GM19193 (cell line): Measurements from ENCODE around the gene SMIM38.

ENCODE experiments used
- POLR2A ChIP-seq: IDR thresholded peaks from 4 replicates; pipeline ENCODE4 v1.6.1; 2011; ENCODE audit not compliant: insufficient read depth, insufficient read length; ENCODE audit errors: extremely low read depth

SMIM38 gene

DNA sequence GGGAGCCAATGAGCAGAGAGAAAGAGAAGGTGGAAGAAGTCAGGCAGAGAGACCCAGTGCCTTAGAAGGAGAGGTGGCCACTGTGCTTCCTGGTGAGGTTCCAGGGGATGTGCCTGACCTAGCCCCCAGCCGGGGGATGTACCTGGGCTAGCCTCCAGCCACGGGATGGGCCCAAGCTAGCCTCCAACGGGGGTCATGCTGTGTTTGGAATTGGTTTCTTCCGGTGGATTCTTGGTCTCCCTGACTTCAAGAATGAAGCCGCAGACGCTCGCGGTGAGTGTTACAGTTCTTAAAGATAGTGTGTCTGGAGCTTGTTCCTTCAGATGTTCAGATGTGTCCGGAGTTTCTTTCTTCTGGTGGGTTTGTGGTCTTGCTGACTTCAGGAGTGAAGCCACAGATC is 6.9 kb upstream of the SMIM38 start:
- no peak for TF ChIP-seq POLR2A

DNA sequence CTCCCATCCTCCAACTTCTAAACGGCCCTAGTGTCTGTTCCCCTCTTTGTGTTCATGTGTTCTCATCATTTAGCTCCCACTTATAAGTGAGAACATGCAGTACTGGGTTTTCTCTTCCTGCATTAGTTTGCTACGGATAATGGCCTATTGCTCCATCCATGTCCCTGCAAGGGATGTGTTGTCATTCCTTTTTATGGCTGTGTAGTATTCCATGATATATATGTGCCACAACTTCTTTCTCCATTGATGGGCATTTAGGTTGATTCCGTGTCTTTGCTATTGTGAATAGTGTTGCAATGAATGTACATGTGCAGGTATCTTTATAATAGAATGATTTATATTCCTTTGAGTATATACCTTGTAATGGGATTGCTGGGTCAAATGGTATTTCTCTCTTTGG is 5.6 kb upstream of the SMIM38 start:
- no peak for TF ChIP-seq POLR2A

DNA sequence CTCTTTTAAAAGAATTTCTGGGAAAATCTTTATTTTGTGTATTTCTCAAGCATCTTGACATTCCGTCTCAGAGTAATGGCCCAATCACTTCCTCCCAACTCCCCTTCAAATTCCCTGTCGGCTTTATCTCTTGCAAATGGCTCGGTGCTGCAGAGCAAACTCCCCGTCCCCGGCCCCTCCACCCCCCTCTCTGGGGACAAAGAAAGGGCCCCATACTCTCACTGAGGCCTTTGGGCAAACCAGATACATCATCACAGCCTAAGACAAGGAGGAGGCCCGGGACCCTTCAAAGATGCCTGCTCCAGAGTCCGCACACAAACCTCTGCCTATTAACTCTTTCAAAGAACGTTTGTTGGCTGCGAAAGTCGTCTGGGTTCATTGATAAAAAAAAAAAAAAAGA is 3.9 kb upstream of the SMIM38 start:
- TF ChIP-seq POLR2A, result no peak

DNA sequence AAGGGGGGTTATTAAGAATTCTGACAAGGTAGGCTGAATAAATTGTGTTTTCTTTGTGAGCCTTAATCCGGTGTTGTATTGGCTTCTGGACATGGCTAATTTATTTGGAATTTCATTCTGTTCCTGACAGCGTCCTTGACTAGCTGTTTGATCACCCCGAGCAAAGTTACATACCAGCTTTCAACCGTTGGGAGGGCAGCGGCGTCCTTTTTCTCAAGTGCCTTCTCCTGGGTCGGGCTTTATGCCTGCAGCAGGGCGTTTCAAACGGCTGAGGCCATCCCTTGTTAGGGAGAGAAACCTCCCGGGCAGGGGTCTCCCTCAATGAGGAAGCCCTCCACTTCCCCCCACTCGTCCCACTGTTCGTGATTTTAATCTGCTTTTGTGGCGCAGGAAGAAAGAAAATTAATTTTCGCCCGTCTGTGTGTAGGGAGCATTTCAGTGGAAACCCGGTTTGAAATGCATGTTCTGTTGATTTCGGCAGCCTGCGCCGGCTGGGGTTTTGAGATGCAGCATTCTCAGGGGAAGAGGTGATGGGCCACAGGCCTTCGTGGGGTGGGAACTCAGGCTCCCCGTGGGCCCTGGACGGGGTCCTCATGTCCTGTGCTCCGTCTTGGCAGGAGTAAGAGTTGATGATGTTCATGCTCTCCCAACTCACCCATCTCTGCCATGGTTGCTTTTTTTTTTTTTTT is 2.9 kb upstream of the SMIM38 start:
- no peak for TF ChIP-seq POLR2A

DNA sequence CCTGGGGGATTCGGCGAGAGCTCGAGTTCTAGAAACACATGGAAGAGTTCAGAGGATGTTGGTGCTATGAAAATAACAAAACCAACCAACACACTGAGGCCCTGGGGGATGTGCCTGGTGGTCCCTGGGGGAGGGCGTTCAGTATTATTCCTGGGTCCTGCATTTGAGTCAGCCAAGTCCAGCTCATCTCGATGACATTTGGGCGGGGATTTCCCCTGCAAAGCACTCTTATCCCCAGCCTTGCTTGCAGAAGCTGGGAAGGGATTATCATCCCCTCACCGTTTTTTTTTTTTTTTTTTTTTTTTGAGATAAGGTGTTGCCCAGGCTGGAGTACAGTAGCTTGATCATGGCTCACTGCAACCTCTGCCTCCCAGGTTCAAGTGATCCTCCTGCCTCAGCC is 2.1 kb upstream of the SMIM38 start:
- TF ChIP-seq POLR2A, result no peak

DNA sequence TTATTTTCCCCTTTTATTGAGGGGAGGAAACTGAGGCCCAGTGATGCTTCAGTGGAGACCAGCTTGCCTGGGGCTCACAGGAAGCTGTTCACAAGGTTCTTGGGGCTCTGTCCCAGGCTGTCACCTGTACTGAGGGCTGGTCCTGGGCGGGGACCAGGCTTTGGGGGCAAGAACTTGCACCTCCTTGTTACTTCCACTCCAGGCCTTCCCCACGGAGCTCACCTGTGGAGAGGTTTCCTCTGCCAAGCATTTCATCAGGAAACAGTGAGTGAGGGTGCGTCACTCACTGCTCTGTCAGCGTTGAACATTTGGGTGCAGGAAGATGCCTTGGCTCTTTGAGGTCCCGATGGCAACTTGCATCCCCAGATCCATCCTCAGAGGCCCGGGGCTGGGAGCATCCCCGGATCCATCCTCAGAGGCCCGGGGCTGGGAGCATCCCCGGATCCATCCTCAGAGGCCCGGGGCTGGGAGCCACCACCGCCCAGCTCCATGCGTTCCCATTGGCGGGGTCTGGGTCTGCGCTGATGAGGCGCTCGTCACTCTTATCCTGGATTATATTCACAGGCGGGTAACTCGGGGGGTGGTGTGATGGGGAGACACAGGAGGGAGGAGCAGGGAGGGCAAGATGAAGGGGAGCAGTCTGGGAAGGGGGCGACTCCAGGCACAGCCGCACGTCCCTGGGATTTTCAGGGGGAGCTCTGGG is 1.4 kb upstream of the SMIM38 start:
- TF ChIP-seq POLR2A, result no peak

DNA sequence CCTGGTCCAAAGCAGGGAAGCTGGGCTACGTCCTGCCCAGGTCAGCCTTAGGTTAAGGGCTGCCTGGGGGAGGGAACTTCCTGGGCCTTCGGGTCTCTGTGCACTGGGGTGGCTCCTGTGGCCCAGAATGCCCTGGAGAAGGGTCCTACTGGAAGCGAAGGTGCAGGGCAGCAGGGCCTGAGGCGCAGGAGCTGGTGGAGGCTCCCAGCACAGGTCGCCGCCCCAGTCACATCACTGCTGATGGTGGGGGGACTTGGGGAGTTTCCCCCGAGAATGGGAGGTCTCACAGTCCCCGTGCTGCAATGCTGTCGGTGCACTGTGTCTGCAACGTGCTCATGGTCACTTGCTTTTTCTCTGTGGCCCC is 815 bp upstream of the SMIM38 start:
- TF ChIP-seq POLR2A, result no peak

DNA sequence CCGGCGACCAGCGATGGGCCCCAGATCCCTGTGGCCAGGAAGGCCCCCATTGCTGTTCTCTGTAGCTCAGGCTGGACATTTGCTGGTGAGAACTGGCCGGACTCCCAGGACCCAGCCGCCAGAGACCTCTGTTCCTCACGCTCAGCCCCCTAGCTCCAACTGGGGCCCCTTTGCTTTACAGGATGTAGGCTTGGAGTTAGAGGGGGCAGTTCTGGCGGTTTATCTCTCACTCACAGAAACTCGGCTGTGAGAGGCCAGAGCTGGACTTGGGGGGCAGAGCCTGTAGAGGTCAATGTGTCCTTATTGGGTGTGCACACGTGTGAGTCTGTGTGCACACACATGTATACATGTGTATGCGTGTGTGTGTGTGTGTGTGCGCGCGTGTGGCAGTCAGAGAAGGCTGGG is 502 bp downstream of the SMIM38 start:
- TF ChIP-seq POLR2A, result no peak

DNA sequence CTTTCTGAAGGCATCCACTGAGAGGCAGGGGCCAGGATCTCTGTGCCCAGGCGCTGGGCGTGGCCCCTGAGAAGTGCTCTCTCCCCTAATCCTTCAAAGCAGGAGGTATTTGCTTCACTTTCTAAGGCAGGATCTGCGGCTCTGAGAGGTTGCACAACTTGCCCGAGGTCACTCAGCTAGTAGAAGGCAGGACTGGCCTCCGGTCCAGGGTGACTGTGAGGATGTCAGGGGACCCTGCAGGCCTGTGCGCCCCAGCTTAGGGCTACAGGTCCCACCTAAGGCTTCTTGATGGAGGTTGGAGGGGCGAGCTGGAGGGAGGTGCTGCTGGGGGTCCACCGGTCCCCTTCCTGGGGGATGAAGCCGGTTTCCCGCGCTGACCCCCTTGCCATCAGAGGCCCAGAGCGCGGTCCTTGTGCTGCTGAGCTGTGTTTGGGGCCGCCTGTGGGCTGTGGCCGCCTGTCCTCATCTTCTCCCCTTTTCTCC is 979 bp downstream of the SMIM38 start:
- no peak for TF ChIP-seq POLR2A

DNA sequence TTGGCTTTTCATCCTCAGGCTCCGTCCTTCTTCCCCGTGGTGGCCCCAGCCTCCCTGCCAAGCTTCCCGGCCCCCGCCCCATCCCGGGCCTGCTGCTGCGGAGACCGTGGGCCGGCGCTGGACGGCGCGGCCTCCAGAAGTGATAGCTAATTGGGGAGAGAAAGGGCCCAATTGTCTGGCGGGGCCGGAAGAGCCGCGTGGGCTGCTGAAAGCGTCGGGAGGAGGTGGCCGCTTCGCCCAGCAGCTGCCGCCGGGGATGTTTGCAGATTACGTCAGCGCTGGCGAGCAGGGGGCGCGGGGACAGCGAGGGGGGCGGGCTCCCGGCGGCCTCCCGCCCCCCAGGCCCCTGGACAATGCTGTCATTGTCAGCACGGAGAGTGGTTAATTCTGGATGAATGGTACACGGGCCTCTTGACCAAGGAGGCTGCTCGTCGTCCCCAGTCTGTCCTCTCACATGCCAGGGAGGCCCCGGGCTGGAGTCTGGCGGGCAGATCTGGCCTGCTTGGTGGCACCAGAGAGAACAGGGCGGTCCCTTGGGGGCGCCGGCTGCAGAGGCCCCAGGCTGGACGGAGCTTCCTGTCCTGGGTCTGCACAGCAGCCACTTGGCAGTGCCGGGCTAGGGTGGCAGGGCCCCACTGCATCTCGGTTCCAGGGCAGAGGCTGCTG is 1.6 kb downstream of the SMIM38 start:
- no peak for TF ChIP-seq POLR2A

DNA sequence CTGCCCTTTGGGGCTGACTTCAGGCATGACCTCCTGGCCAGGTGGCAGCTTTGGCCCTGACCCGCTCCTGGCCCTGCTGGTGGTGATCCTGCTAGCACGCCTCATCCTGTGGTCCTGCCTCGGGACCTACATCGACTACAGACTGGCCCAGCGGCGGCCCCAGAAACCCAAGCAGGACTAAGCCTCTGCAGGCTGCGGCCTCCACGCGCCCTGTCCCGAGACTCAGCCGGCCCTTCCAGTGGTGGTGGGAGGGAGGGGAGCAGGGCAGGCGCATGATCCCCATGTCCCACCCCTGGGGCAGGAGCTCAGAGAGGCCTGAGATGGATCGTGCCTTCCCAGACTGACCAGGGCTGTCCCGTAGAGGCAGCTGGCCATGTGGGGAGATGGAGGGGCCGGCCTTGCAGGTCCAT is 2.1 kb downstream of the SMIM38 start:
- no peak for TF ChIP-seq POLR2A

DNA sequence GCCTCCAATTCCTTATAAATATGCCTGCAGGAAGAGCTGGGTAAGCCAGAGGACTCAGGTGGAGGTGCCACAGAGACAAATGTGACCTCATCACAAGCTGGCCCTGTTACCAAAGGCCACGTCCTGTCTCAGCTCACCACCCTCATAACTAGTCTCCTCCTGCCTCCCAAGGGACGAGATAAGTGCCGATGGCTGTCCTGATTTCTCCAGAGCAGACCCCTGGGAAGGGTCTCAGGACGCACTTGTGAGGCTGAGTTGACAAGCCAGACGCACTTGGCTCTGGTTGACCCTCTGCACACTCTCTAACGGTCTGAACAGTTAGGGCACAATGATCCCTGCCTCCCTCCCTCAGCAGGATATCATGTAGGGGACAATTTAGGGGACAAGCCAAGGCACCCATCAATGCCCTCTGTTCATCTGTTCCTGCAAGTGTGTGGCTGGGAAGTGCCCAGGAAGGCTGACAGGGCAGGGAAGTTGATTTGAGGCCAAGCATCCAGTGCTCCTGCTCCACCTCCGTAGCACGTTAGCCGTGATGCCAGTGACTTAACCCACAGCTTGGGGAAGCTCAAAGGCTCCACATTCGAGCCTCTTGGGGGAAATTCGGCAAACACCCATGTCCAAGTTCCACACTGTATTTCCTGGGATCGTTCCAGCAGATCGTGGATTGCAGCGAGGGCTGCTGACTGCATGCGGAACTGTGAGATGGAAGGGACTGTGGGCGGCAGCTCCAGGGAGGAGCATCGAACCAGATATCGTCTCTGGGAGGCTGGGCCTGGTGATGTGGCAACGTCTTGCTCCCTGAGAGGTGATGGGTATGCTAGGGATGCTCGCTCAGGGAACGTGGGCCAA is 2.8 kb downstream of the SMIM38 start:
- no peak for TF ChIP-seq POLR2A

DNA sequence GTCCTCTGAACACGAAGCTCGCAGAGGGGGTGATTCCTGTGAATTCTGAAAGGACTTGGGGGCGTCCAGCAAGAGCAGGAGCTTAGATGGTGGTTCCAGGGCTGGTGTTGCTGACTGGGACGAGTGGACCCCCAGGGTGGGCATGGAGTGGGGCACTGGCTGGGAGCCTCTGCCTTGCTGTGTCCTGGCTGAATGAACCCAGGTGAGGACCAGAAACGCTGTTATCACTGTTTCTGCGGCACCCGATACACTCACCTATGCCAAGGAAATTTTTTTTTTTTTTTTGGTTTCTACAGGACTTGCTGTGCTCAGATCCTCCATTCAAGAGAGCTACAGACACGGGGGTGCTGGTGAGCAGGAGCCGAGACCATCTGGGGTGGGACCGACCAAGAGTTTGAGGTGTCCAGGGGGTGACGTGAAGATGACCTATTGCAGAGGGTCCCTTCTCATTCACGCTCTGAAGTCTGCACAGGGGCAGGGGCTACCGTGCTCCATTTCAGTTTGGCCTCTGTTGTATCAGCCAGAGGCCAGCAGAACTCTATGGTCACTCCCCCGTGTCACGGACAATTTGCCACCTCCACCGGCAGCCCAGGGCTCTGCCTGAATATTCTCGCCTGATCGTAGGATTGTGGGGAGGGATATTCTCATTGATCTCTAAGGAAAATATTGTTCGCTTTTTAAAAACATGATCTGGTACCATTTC is 3.6 kb downstream of the SMIM38 start:
- no peak for TF ChIP-seq POLR2A

DNA sequence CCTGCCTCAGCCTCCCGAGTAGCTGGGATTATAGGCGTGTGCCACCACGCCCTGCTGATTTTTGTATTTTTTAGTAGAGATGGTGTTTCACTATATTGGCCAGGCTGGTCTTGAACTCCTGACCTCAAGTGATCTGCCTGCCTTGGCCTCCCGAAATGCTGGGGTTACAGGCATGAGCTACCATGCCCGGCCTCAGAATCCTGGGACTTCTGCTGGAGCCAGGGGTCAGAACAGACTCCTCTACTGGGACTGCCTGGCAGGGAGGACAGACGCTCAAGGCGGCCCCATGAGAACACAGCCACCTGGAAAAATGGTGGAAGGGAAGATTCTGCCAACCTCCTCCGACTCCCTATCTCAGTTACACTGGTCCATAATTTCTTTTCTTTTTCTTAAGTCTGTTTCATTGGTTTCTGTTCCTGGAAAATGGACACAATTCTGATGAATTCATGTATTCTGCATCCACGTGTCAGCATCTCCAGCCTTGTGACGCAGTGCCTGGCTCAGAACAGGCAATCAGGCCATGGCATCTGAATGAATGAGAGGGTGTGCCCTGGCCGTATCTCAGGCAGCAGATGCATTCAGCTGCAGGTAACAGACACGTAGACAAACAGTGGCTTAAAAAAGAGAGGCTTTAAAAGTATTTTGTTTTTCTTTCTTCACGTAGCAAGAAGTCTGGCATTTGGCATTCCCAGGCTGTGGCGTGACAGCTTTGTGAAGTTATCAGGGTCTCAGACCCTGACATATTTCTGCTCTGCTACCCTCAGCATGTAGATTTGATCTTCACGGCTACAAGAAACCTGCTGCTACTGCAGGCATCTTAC is 4.8 kb downstream of the SMIM38 start:
- no peak for TF ChIP-seq POLR2A
